Measurements from ENCODE around the gene HPN. TPM values are rescaled to one million over a fixed set of nuclear protein-coding genes. Genes with fewer than 3 reads are reported as not detected.

The HPN gene
- total and polyA plus RNA-seq, 2 donors (not counting 3 experiments of a cell fraction or from before 2014, with no cell fraction given) = 0.10 TPM; not detected in 1

GRCh38 chr19:35076657-35077056, 35.1 kb downstream of the HPN start:
- H2AFZ ChIP-seq (ENCODE audit: low read depth, low read length) = no peak overlapping the region
- FAIRE-seq (no peak), DNase-seq (ENCODE audit: low read depth, low spot score) (no peak)
- no peaks in the 10 kb centered on the region for H3K79me2 ChIP-seq (ENCODE audit: control insufficient read depth, insufficient read depth, low read length)
- no peaks in the 10 kb centered on the region for H4K20me1 ChIP-seq (replicated peaks; ENCODE audit: control insufficient read depth, extremely low read depth, insufficient read depth, low read length)
- H3K4me2 ChIP-seq (ENCODE audit: insufficient read depth, low read length) = no peak overlapping the region
- POLR2A ChIA-PET = no interaction called here
- dilution Hi-C loops (cut with MboI; ENCODE audit: extremely low pct_ligation_motif_present, low sequenced_read_pairs) = no loop called here
- BruUV-seq (replicated peaks) = no TSS peak
- no peaks in the 10 kb centered on the region for H3K36me3 ChIP-seq (ENCODE audit: control insufficient read depth in 2 of 2, extremely low read depth in 1 of 2, insufficient read depth in 2 of 2, low read length in 2 of 2)
- no peak for TF ChIP-seq FOS (IDR thresholded peaks at IDR 0.05; ENCODE audit: borderline replicate concordance, insufficient read depth, low read length)
- no peak for TF ChIP-seq GATA2 (IDR thresholded peaks at IDR 0.05; ENCODE audit: insufficient read depth, insufficient read length, low read depth, low read length)
- no peak for TF ChIP-seq POLR2AphosphoS5 (IDR thresholded peaks at IDR 0.05; ENCODE audit: insufficient read depth, low read depth, low read length)
- TF ChIP-seq, protein P1, sequence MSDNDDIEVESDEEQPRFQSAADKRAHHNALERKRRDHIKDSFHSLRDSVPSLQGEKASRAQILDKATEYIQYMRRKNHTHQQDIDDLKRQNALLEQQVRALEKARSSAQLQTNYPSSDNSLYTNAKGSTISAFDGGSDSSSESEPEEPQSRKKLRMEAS (IDR thresholded peaks at IDR 0.05; ENCODE audit: insufficient read depth, insufficient read length) = no peak
- TF ChIP-seq JUN (IDR thresholded peaks at IDR 0.05; ENCODE audit: borderline replicate concordance, insufficient read depth, insufficient read length, low read depth) = no peak
- TF ChIP-seq MYC (IDR thresholded peaks at IDR 0.05; ENCODE audit: low read depth, low read length) = no peak
- TF ChIP-seq, protein P2, sequence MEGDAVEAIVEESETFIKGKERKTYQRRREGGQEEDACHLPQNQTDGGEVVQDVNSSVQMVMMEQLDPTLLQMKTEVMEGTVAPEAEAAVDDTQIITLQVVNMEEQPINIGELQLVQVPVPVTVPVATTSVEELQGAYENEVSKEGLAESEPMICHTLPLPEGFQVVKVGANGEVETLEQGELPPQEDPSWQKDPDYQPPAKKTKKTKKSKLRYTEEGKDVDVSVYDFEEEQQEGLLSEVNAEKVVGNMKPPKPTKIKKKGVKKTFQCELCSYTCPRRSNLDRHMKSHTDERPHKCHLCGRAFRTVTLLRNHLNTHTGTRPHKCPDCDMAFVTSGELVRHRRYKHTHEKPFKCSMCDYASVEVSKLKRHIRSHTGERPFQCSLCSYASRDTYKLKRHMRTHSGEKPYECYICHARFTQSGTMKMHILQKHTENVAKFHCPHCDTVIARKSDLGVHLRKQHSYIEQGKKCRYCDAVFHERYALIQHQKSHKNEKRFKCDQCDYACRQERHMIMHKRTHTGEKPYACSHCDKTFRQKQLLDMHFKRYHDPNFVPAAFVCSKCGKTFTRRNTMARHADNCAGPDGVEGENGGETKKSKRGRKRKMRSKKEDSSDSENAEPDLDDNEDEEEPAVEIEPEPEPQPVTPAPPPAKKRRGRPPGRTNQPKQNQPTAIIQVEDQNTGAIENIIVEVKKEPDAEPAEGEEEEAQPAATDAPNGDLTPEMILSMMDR (IDR thresholded peaks at IDR 0.05; ENCODE audit: extremely low read depth in 1 of 2, insufficient read depth in 1 of 2, low read depth in 1 of 2, low read length in 2 of 2) = no peak
- no peak for TF ChIP-seq POLR2A (IDR thresholded peaks at IDR 0.05; ENCODE audit: low read depth, low read length)
- TF ChIP-seq EZH2 (IDR thresholded peaks at IDR 0.05; ENCODE audit: borderline replicate concordance, low read depth, low read length, severe bottlenecking) = no peak
- no peak overlapping the region for H3K9ac ChIP-seq (replicated peaks; ENCODE audit: extremely low read depth, insufficient read depth, low read length)
- no peak overlapping the region for H3K27ac ChIP-seq (ENCODE audit: insufficient read depth, low read depth, low read length)
- H3K9me3 ChIP-seq (replicated peaks; ENCODE audit: control insufficient read depth, insufficient read depth, low read length) = no peaks in the 10 kb centered on the region
- no peak overlapping the region for H3K4me3 ChIP-seq (replicated peaks in 1 of 3; ENCODE audit: insufficient read depth in 1 of 3, low read depth in 1 of 3, low read length in 3 of 3)
- CTCF ChIA-PET = no interaction called here
- H3K27me3 ChIP-seq (ENCODE audit: control insufficient read depth in 2 of 2, insufficient read depth in 2 of 2, low read length in 2 of 2) = no peaks in the 10 kb centered on the region
- intact Hi-C loops (cut with micrococcal nuclease) = no loop called here
- no peaks in the 10 kb centered on the region for H3K4me1 ChIP-seq (ENCODE audit: control insufficient read depth, extremely low read depth, insufficient read depth, low read length)
- H3K9me1 ChIP-seq (replicated peaks; ENCODE audit: control insufficient read depth, extremely low read depth, insufficient read depth, low read length) = no peaks in the 10 kb centered on the region
